K562 (cell line): ENCODE data around the gene IGF2BP3. TPM values are rescaled to one million over a fixed set of nuclear protein-coding genes. Genes with fewer than 3 reads are reported as not detected.

Experiments used
- FOXJ2 ChIP-seq: fragments of 200-800 bp; sonication (Bioruptor generic); IDR thresholded peaks from 2 replicates; pipeline ENCODE4 v1.6.1; 2016; ENCODE audit warnings: missing genetic modification characterization, missing compliant biosample characterization
- NFATC3 ChIP-seq: fragments of 450-650 bp; IDR thresholded peaks from 2 replicates; pipeline ENCODE4 v1.6.1; 2017; ENCODE audit warnings: mild to moderate bottlenecking
- ZNF239 ChIP-seq: fragments of 250-450 bp; sonication (Bioruptor Pico); IDR thresholded peaks from 2 replicates; pipeline ENCODE4 v1.4.0; 2020; ENCODE audit warnings: mild to moderate bottlenecking
- polyA plus RNA-seq, 8 experiments: library from polyadenylated mRNA; depleted of rRNA in 4 of 8; stranded (reverse) in 5 of 8; unstranded in 3 of 8; fragments of >200 nt; fragmentation: Nextera tagmentation in 2 of 8; fragmentation: Illumina TruSeq in 1 of 8; extraction: Ambion mirVana in 2 of 8; extraction: Trizol in 1 of 8; gene quantifications; 2 replicates each; pipeline versions ENCODE4 v1.2.1 to v1.2.3, GENCODE V29; 2011 to 2014; ENCODE audit warnings: inconsistent platforms in 1 of 8, missing spikeins in 1 of 8
- total RNA-seq, 7 experiments: library from RNA; depleted of rRNA in 6 of 7; stranded (reverse); fragments of >200 nt in 6 of 7; fragmentation: Illumina TruSeq in 2 of 7; extraction: Trizol in 2 of 7; gene quantifications; 2 replicates each; pipeline versions ENCODE4 v1.2.1 to v1.2.3, GENCODE V29; 2011 to 2021; ENCODE audit warnings: low replicate concordance in 1 of 7
- TF ChIP-seq, protein P1 (sequence below): fragments of 150-350 bp; conservative IDR thresholded peaks from 2 replicates; pipeline ENCODE4 v1.6.1; 2014; ENCODE audit warnings: low read length
- TF ChIP-seq, protein P2 (sequence below), 2 experiments: fragments of 450-650 bp; IDR thresholded peaks; 2 replicates each; pipeline ENCODE4 v1.6.1; 2018; ENCODE audit warnings: mild to moderate bottlenecking in 2 of 2, low read depth in 1 of 2; ENCODE audit not compliant: partially characterized antibody in 2 of 2

Gene IGF2BP3
- total and polyA plus RNA-seq, 9 of the 15 experiments (the other 6 are each of a cell fraction or from before 2014, with no cell fraction given): 8.4 to 88.1 (median 61.2) TPM

DNA sequence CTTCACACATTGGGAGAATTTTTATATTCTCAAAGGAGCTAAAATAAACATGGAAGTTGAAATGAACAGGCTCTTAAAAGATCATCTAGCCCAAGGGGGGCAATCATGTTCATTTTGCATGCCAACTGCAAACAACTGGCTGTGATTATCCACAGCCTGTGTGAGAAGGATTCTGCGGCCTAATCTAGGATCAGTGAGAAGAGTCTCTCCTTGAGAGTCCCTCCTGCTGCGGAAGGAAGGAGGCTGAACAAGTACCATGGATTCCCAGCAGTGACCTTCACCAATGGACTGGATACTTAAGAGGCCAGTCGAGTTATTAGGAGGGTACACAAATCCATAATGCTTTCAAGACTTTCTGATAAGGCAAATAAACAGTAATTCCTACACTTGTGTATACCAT is 76.7 kb downstream of the IGF2BP3 start (continued):
- TF ChIP-seq, protein P1, sequence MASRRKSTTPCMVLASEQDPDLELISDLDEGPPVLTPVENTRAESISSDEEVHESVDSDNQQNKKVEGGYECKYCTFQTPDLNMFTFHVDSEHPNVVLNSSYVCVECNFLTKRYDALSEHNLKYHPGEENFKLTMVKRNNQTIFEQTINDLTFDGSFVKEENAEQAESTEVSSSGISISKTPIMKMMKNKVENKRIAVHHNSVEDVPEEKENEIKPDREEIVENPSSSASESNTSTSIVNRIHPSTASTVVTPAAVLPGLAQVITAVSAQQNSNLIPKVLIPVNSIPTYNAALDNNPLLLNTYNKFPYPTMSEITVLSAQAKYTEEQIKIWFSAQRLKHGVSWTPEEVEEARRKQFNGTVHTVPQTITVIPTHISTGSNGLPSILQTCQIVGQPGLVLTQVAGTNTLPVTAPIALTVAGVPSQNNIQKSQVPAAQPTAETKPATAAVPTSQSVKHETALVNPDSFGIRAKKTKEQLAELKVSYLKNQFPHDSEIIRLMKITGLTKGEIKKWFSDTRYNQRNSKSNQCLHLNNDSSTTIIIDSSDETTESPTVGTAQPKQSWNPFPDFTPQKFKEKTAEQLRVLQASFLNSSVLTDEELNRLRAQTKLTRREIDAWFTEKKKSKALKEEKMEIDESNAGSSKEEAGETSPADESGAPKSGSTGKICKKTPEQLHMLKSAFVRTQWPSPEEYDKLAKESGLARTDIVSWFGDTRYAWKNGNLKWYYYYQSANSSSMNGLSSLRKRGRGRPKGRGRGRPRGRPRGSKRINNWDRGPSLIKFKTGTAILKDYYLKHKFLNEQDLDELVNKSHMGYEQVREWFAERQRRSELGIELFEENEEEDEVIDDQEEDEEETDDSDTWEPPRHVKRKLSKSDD: no peak
- TF ChIP-seq NFATC3: no peak
- no peak for TF ChIP-seq FOXJ2
- TF ChIP-seq, protein P2, sequence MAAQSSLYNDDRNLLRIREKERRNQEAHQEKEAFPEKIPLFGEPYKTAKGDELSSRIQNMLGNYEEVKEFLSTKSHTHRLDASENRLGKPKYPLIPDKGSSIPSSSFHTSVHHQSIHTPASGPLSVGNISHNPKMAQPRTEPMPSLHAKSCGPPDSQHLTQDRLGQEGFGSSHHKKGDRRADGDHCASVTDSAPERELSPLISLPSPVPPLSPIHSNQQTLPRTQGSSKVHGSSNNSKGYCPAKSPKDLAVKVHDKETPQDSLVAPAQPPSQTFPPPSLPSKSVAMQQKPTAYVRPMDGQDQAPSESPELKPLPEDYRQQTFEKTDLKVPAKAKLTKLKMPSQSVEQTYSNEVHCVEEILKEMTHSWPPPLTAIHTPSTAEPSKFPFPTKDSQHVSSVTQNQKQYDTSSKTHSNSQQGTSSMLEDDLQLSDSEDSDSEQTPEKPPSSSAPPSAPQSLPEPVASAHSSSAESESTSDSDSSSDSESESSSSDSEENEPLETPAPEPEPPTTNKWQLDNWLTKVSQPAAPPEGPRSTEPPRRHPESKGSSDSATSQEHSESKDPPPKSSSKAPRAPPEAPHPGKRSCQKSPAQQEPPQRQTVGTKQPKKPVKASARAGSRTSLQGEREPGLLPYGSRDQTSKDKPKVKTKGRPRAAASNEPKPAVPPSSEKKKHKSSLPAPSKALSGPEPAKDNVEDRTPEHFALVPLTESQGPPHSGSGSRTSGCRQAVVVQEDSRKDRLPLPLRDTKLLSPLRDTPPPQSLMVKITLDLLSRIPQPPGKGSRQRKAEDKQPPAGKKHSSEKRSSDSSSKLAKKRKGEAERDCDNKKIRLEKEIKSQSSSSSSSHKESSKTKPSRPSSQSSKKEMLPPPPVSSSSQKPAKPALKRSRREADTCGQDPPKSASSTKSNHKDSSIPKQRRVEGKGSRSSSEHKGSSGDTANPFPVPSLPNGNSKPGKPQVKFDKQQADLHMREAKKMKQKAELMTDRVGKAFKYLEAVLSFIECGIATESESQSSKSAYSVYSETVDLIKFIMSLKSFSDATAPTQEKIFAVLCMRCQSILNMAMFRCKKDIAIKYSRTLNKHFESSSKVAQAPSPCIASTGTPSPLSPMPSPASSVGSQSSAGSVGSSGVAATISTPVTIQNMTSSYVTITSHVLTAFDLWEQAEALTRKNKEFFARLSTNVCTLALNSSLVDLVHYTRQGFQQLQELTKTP (IDR thresholded peaks at IDR 0.05; ENCODE audit: low read depth in 1 of 2, partially characterized antibody in 2 of 2): no peak
- no peak for TF ChIP-seq ZNF239 (CRISPR knock-in tag)
